Activated naive CD4-positive, alpha-beta T cell treated with anti-CD3 and anti-CD28 coated beads, Interleukin-2, amount 10 ng/mL, durations not matched to agents 7 days and 5 days (primary cell): ENCODE measurements around the gene CASZ1.

ENCODE experiments used
- CTCF ChIA-PET: fragments of 350-600 bp; sonication (Branson Sonifier 250); formaldehyde crosslinking; loops from one replicate; lab custom pipeline; 2021; ENCODE audit warnings: antibody characterized with exemption; lab: Charles Lee
- DNase-seq: peaks from one replicate; pipeline ENCODE4 v3.0.0-alpha.2; 2020
- H3K27ac Mint-ChIP-seq: one replicate; pipeline ENCODE4 v1.8.0; 2021; ENCODE audit warnings: mild to moderate bottlenecking, moderate library complexity, mixed read lengths
- H3K27me3 Mint-ChIP-seq: one replicate; pipeline ENCODE4 v1.8.0; 2021; ENCODE audit warnings: mild to moderate bottlenecking, mixed read lengths
- H3K36me3 Mint-ChIP-seq: one replicate; pipeline ENCODE4 v1.8.0; 2021; ENCODE audit warnings: mixed read lengths
- H3K4me1 Mint-ChIP-seq: one replicate; pipeline ENCODE4 v1.8.0; 2021; ENCODE audit warnings: mixed read lengths
- H3K4me3 Mint-ChIP-seq: one replicate; pipeline ENCODE4 v1.8.0; 2021; ENCODE audit warnings: mild to moderate bottlenecking, moderate library complexity, mixed read lengths
- H3K9me3 Mint-ChIP-seq: one replicate; pipeline ENCODE4 v1.8.0; 2021; ENCODE audit warnings: mixed read lengths

The CASZ1 gene

GRCh38 chr1:10699470-10699835, 97.0 kb downstream of the CASZ1 start:
- Mint-ChIP-seq H3K27ac (no peak overlapping the region), H3K36me3 (no peaks in the 10 kb centered on the region), H3K4me1 (peaks cover 6% of the 10 kb centered on the region), H3K4me3 (no peak overlapping the region), H3K27me3 (peaks cover 73% of the 10 kb centered on the region), H3K9me3 (no peaks in the 10 kb centered on the region)
- DNase-seq = no peak
- CTCF ChIA-PET = no interaction called here

- Mint-ChIP-seq H3K36me3 (no peaks in the 10 kb centered on the region), H3K4me1 (peaks cover 6% of the 10 kb centered on the region), H3K27me3 (peaks cover 69% of the 10 kb centered on the region), H3K4me3 (no peak overlapping the region), H3K9me3 (no peaks in the 10 kb centered on the region), H3K27ac (no peak overlapping the region)
- CTCF ChIA-PET = no interaction called here
- DNase-seq = no peak
Measured at GRCh38 chr1:10698726-10699469, 97.5 kb downstream of the CASZ1 start.

- H3K4me3 Mint-ChIP-seq = no peak overlapping the region
- H3K9me3 Mint-ChIP-seq = no peaks in the 10 kb centered on the region
- H3K27me3 Mint-ChIP-seq = peaks cover 60% of the 10 kb centered on the region
- no peak overlapping the region for H3K27ac Mint-ChIP-seq
- no peaks in the 10 kb centered on the region for H3K36me3 Mint-ChIP-seq
- CTCF ChIA-PET = no interaction called here
- no peak for DNase-seq
- peaks cover 15% of the 10 kb centered on the region for H3K4me1 Mint-ChIP-seq
Measured at GRCh38 chr1:10697621-10698160, 98.8 kb downstream of the CASZ1 start.

DNA sequence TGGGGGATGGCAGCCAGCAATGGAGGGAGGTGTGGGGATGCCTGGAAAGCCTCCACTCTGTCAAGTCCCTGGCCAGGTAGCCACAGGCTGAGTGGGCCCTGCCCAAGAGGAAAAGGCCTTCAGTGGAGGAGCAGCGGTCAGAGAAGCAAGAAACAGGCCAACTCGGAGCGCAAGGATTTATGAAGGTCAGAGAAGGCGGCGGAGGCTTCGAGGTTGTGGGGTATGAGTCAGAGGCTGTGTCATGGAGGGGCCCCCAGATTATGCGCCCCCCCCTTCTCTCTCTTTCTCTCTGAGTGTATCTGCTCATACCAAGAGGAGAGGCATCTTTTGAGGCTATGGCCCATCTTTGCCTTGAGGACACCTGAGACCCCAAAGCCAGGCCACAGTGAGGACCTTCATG, 99.5 kb downstream of the CASZ1 start:
- H3K27me3 Mint-ChIP-seq = peaks cover 53% of the 10 kb centered on the region
- DNase-seq = no peak
- peak overlapping the region; percentile 13 for H3K27ac Mint-ChIP-seq
- no peaks in the 10 kb centered on the region for H3K9me3 Mint-ChIP-seq
- CTCF ChIA-PET = interaction anchor here (1.0 kb wide), 1 partner anchor 97 kb away, joined by 3 read pairs; no protein-coding TSS in a partner anchor
- H3K4me3 Mint-ChIP-seq = no peak overlapping the region
- H3K4me1 Mint-ChIP-seq = peaks cover 21% of the 10 kb centered on the region
- H3K36me3 Mint-ChIP-seq = peaks cover 2% of the 10 kb centered on the region

GRCh38 chr1:10694633-10695627, 101.5 kb downstream of the CASZ1 start:
- no peak overlapping the region for H3K27ac Mint-ChIP-seq

GRCh38 chr1:10694274-10694632, 102.2 kb downstream of the CASZ1 start:
- peak; percentile 69 for DNase-seq
- no peaks in the 10 kb centered on the region for H3K9me3 Mint-ChIP-seq
- H3K4me3 Mint-ChIP-seq = peak overlapping the region; percentile 80
- H3K27ac Mint-ChIP-seq = peak overlapping the region; percentile 85
- CTCF ChIA-PET = no interaction called here
- H3K27me3 Mint-ChIP-seq = peaks cover 38% of the 10 kb centered on the region
- H3K4me1 Mint-ChIP-seq = peaks cover 28% of the 10 kb centered on the region
- peaks cover 2% of the 10 kb centered on the region for H3K36me3 Mint-ChIP-seq

More at GRCh38 chr1:10694633-10695627, 101.5 kb downstream of the CASZ1 start:
- peak overlapping the region; percentile 80 for H3K4me3 Mint-ChIP-seq
- H3K9me3 Mint-ChIP-seq = no peaks in the 10 kb centered on the region
- CTCF ChIA-PET = no interaction called here
- H3K27me3 Mint-ChIP-seq = peaks cover 45% of the 10 kb centered on the region
- peak; percentile 85 for DNase-seq
- peaks cover 2% of the 10 kb centered on the region for H3K36me3 Mint-ChIP-seq
- H3K4me1 Mint-ChIP-seq = peaks cover 28% of the 10 kb centered on the region

DNA sequence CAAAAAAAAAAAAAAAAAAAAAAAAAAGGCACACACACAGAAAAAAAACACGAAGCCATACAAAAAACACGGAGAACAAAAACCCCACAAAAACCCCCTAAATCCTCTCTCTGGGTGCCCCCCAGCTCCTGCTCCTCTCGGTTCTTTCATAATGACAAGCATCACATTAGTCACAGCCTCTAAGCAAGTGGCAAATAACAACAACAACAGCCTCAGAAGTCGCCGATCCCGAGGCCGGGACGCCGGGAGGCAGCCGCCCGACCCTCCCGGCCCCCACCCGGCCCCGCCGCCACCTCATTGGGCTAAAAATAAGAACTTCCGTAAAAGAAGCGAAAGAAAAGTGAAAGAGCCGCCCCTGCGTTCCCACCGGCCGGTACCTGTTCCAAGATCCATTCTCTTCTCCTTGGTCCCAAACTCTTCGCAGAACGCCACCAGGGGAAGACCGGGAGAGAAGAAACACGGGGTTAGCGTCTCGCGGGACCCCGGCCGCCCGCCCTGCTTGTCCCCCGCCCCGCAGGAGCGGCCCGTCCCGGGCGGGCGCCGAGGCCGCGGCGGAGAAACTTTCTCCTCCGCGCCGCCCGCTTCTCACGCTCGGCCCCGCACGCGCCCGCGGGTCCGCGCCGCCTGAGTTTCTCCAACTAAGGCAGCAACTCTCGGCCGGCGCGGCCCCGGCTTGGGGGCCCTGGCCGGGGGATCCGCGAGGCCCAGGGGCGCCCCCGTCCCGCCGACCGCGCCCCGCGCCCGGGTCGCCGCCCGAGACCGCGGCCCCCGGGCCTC, 102.8 kb downstream of the CASZ1 start:
- H3K9me3 Mint-ChIP-seq = no peaks in the 10 kb centered on the region
- peak overlapping the region; percentile 89 for H3K27ac Mint-ChIP-seq
- CTCF ChIA-PET = interaction anchor here (2.1 kb wide), 1 partner anchor 186 kb away, joined by 11 read pairs; no protein-coding TSS in a partner anchor
- H3K4me3 Mint-ChIP-seq = peak overlapping the region; percentile 88
- DNase-seq = peak; percentile 68
- peaks cover 28% of the 10 kb centered on the region for H3K4me1 Mint-ChIP-seq
- peaks cover 2% of the 10 kb centered on the region for H3K36me3 Mint-ChIP-seq
- peaks cover 32% of the 10 kb centered on the region for H3K27me3 Mint-ChIP-seq

GRCh38 chr1:10693152-10693496, 103.3 kb downstream of the CASZ1 start:
- Mint-ChIP-seq H3K27ac (peak overlapping the region; percentile 49), H3K4me1 (peaks cover 28% of the 10 kb centered on the region), H3K9me3 (no peaks in the 10 kb centered on the region), H3K27me3 (peaks cover 29% of the 10 kb centered on the region), H3K36me3 (peaks cover 2% of the 10 kb centered on the region), H3K4me3 (peak overlapping the region; percentile 88)
- no peak for DNase-seq
- CTCF ChIA-PET = interaction anchor here (0.7 to 2.1 kb wide), 4 partner anchors 11 to 185 kb away, joined by 3 to 11 read pairs (median 4); no protein-coding TSS in a partner anchor

DNA sequence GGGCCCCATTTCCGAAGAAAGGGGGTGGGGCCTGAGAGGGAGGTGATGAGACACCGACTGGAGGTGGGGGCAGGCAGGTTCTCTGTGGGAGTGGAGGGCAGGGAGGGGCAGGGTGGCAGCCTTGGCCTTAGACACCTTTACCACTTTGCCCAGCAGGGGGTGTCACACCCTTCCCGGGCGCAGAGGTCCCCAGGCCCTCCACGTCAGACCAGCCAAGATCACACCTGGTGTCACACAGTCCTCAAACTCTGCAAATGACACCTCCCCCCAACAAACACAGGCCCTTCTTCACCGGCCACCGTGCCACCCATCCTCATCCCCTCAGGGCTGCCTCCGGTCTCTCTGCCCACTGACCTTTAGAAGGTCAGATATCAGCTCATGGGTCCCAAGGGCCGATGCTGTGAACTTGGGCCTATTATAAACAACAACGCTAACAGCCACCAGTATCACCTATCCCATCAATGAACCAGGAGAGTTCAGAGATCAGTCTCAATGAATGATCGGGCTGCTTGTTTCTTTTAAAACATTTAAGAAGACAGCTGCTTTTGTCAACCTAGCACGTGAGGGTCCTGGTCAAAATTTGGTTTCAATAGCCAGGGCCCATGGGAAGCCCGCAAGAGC, 103.9 kb downstream of the CASZ1 start:
- peaks cover 2% of the 10 kb centered on the region for H3K36me3 Mint-ChIP-seq
- H3K27me3 Mint-ChIP-seq = peaks cover 25% of the 10 kb centered on the region
- DNase-seq = peak; percentile 82
- peak overlapping the region; percentile 64 for H3K27ac Mint-ChIP-seq
- CTCF ChIA-PET = interaction anchor here (0.7 to 2.1 kb wide), 6 partner anchors 11 to 250 kb away, joined by 3 to 11 read pairs (median 4); no protein-coding TSS in a partner anchor
- H3K9me3 Mint-ChIP-seq = no peaks in the 10 kb centered on the region
- peak overlapping the region; percentile 88 for H3K4me3 Mint-ChIP-seq
- peaks cover 28% of the 10 kb centered on the region for H3K4me1 Mint-ChIP-seq

DNA sequence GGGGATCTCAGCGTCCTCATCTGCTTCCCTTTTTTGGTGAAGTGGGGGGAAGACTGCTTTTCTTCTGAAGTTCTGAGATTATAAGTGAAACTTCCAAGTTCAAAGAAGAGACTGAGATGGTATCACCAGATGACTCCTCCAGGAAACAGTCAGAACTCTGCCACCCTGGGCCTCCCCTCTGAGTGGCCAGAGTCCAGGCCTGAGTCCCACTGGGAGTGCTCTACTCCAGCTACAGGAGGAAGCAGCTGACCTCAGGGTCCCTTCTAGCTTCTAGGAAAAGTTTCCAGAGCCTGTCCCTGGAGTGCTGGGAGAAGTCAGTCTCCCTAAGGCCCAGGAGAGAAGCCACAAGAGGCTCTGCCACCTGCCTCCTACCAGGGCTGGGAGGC, 104.7 kb downstream of the CASZ1 start:
- no peak for DNase-seq
- H3K9me3 Mint-ChIP-seq = no peaks in the 10 kb centered on the region
- H3K27ac Mint-ChIP-seq = no peak overlapping the region
- peaks cover 17% of the 10 kb centered on the region for H3K27me3 Mint-ChIP-seq
- CTCF ChIA-PET = interaction anchor here (0.9 to 2.5 kb wide), 6 partner anchors 10 to 250 kb away, joined by 3 to 15 read pairs (median 4); no protein-coding TSS in a partner anchor
- peaks cover 2% of the 10 kb centered on the region for H3K36me3 Mint-ChIP-seq
- H3K4me1 Mint-ChIP-seq = peaks cover 28% of the 10 kb centered on the region
- H3K4me3 Mint-ChIP-seq = no peak overlapping the region

GRCh38 chr1:10691075-10691739, 105.2 kb downstream of the CASZ1 start:
- H3K4me3 Mint-ChIP-seq = no peak overlapping the region
- H3K9me3 Mint-ChIP-seq = no peaks in the 10 kb centered on the region
- no peak overlapping the region for H3K27ac Mint-ChIP-seq
- H3K27me3 Mint-ChIP-seq = peaks cover 12% of the 10 kb centered on the region
- no peak for DNase-seq
- CTCF ChIA-PET = interaction anchor here (0.7 to 2.5 kb wide), 7 partner anchors 9 to 251 kb away, joined by 3 to 15 read pairs (median 5); no protein-coding TSS in a partner anchor
- H3K36me3 Mint-ChIP-seq = peaks cover 2% of the 10 kb centered on the region
- H3K4me1 Mint-ChIP-seq = peaks cover 28% of the 10 kb centered on the region

DNA sequence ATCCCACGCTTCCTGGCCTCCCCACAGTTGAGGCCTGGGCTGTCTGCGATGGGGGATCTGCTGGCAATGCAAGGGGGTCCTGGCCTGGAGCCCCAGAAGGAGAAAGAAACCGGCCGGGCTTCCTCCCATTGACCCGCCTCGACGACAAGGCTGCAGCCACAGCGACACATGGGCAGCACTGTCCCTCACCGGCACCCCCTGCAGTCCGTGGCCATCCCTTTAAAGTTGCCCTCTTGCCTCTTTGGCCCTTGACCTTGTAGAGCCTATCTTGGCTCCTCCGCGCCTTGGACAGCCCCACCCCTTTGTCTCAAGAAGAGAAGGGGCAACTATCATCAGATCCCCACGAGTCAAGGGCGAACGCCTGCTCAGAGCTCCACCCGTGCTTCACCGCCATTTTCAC, 106.0 kb downstream of the CASZ1 start:
- no peak for DNase-seq

More for the DNA sequence above, 106.0 kb downstream of the CASZ1 start:
- CTCF ChIA-PET = interaction anchor here (0.7 to 2.5 kb wide), 3 partner anchors 183 to 196 kb away, joined by 4 to 15 read pairs (median 5); no protein-coding TSS in a partner anchor
- H3K27me3 Mint-ChIP-seq = peaks cover 5% of the 10 kb centered on the region
- peaks cover 2% of the 10 kb centered on the region for H3K36me3 Mint-ChIP-seq
- H3K4me1 Mint-ChIP-seq = peaks cover 25% of the 10 kb centered on the region
- no peak overlapping the region for H3K27ac Mint-ChIP-seq
- H3K4me3 Mint-ChIP-seq = no peak overlapping the region
- no peaks in the 10 kb centered on the region for H3K9me3 Mint-ChIP-seq
